ENCODE data around the gene NENF.
"Not testable (repeated sequence)": the region's sequence is repeated elsewhere in the genome, so short reads cannot be mapped to it uniquely, and the experiment has no call there.

The NENF gene

GRCh38 chr1:212461916-212462660, 29.4 kb downstream of the NENF start:
- no peak for DNase-seq

DNA sequence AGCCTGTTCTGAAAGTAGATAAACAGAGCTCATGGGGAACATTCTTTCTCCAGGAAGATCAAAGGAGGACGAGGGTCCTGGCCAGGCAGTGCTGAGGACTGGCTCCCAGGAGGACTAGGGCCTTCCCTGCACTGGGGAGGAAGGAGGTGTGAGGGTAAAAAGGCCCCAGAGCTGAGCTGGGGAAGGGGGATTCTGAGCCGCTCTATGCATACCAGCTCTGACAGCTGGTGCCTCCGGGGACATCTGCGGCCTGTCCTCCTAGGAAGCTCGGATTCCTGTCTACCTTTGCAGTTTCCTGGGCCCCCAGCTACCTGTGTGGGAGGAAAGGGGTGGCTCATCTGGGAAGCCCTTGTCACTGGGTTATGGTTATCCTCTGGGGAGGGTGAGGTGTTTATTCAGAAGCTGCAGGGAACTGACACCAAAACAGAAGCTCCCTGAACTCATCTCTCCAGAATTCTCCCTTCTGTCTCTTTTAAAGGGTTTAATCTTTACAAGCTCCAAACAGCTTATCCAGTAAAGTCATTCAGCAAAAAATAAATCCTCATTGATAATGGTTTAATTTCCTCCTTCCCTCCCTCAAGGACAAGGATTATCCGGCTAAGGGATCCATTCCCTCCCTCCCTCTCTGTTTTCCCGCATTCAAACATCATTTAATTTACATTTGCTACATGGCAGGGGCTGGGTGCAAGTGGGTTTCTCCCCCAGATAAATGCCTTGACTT, 31.0 kb downstream of the NENF start:
- no peak for DNase-seq

DNA sequence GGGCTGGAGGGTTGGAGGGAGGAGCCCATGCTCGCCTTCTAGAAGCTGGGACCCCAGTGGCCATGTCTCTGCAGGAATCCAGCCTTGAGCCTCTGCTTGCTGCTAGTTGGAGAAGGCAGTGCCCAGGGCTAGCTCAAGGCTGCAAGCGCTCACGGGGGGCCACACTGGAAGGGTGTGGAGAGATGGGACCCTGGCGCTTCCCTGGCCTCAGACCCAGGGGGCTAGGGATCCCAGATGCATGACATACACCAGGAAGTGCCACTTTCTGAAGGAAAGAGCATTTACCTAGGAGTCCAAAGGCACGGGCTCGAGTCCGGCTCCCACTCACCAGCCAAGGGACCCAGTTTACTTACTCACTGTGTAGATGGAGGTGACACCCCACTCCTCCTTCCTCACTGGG, 32.6 kb downstream of the NENF start:
- no peak for DNase-seq

DNA sequence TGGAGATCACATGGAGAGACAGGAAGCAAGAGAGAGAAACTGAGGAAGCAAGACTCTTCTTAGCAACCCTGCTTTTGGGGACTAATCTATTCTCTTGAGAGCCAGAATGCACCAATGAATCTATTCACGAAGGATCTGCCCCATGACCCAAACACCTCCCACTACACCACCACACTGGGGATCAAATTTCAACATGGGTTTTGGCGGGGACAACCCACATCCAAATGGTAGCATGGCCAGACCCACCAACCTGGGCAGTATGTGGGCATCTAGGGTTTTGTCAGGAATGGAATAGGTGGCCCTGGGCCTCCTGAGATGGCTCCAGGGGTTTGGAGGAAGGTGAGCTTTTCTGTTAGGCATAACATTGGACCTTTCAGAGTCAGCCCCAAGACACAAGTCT, 33.7 kb downstream of the NENF start:
- no peak for DNase-seq

GRCh38 chr1:212466898-212467650, 34.4 kb downstream of the NENF start:
- DNase-seq, result no peak

- DNase-seq, result no peak
Measured at GRCh38 chr1:212467843-212468482, 35.2 kb downstream of the NENF start.

- no peak for DNase-seq
Measured at GRCh38 chr1:212470059-212470458, 37.3 kb downstream of the NENF start.

DNA sequence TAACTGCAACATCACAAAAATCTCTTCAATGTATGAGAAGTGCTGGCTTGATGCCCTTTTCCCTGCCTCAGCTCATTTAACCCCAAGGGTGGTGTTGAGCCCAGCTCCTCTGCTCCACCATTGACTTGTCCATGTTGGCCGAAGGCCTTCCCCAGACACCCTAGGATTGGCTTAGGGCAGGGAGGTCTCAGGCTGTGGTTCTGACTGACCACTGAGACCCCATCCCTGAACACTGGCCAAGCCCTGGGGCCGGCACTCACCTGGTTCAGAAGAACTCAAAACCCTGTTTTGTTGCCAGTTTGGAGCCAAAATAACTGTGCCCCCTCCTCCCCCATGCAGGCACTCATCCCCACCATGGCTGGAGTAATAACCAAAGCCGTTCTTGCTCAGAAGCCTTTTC, 38.6 kb downstream of the NENF start:
- no peak for DNase-seq

DNA sequence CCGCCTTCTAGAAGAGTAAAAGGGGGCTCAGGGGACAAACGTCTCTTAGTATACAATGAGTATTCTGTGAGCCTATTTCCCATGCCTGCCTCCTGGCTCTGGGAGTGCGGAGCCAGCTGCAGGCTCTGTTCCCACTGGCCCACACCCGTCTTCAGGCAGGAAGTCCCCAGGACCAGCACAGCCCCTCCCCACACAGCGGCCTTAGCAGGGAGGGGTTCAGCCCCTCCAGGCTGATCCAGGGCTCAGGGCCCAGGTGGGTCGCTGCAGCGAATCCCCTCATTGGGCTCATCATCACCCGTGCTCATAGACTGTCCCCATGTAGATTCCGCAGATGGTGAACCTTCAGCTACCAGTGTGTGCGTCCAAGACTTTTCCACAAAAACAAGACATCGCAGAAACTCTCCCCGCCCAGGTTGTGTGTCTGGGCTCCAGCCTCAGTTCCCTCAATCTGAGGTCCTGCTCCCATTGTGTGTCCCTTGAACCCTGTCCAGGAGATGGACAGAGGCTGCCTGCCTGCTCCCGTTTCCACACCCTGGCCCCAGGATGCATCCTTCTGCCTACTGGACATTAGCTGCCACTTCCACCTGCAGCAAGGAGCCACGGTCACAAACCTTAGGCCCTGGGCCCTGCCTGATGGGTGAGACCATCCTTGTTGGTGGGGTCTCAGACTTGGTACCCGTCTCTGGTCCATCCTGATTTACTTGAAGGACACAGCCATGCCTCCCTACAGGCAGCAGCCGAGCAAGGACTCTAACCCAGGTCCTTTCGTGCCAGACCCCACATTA, 39.4 kb downstream of the NENF start:
- no peak for DNase-seq

GRCh38 chr1:212473729-212474128, 41.0 kb downstream of the NENF start:
- no peak for DNase-seq

- no peak for DNase-seq
Measured at GRCh38 chr1:212475151-212475550, 42.4 kb downstream of the NENF start.

- not testable (repeated sequence) for DNase-seq
Measured at GRCh38 chr1:212475831-212476230, 43.1 kb downstream of the NENF start.

DNA sequence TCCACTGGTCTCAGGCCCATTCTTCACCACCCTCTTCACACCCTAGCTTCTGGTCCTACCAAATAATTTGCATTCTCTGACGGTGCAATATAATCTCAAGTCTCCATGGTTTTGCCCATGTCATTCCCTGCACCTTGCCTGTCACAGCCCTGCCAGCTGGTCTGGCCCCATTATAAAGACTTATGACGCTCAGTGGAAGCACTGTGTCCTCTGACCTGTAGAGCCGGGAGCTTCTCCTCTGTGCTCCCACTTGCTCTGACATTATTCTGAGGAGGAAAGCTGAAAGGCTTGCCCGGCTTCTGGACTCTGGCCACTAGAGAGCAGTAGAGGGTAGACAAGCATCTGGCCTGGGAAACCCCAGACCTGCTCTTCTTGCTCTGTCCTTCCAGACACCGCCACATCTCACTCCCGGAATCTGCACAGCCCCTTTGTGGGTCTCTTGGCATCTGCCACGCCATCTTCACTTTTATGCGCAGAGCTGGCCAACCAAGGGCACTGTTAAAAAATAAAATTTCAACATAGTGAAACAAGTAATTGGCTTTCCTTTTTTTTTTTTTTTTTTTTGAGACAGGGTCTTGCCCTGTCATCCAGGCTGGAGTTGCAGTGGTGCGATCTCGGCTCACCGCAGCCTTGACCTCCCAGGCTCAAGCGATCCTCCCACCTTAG, 44.4 kb downstream of the NENF start:
- peak; percentile 92 for DNase-seq

DNA sequence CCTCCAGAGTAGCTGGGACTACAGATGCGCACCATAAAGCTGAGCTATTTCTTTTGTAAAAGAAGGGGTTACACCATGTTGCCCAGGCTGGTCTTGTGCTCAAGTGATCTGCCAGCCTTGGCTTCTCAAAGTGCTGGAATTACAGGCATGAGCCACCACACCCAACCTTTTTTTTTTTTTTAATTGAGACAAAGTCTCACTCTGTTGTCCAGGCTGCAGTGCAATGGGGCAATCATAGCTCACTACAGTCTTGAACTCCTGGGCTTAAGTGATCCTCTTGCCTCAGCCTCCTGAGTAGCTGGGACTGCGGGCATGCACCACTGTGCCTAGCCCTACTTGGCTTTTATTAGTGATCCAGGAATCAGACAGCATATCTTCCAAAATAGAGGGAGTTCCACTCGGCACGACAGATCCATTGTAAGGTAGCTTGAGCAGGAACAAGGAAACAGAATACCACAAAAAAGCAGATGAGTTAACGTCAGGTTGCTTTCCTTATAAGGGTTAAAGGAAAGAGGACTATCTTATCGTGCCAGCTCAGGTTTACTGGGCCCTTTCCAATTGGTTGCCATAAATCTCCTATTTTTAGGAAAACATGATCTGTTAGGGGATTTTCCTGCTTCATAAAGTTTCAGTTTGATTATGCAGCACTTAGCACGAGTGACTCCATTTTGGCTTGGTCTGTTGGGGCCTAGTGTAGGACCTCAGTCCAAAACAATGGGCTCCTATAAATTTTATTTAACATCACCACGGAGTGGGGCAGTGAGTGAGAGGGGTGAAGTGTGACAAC, 45.2 kb downstream of the NENF start:
- DNase-seq, result no peak

DNA sequence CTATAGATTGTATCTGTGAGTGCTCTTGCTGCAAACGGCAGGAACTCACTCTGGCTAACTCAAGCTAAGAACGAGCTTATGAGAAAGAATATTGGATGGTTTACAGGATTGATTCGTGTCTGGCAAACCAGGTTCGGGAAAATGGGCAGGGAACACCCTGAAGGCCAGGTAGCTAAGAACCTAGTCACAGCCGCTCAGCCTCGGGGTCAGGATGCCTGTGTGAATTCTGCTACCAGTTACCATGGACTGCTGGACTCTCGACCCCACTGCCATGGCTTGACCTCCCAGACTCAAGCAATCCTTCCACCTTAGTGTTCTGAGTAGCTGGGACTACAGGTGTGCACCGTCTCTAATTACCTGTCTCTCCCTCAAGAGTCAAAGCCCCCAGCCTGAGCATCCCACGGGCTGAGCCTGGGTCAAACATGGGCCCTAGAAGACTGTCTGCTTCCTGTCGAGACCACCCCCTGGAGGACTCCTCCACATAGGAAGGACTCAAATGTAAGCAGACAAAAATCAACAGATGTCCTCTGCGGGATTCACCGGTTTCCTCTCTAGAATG, 45.8 kb downstream of the NENF start:
- DNase-seq, result no peak

- no peak for DNase-seq
Measured at GRCh38 chr1:212479188-212479587, 46.5 kb downstream of the NENF start.

GRCh38 chr1:212480711-212481437, 48.2 kb downstream of the NENF start:
- DNase-seq, result not testable (repeated sequence)

- DNase-seq, result no peak
Measured at GRCh38 chr1:212481438-212481767, 48.7 kb downstream of the NENF start.

- no peak for DNase-seq
Measured at GRCh38 chr1:212482006-212482636, 49.4 kb downstream of the NENF start.

Data from NCI-H69 (cell line).